GM10847 (cell line): ENCODE data around the gene KHNYN.

Experiments used
- POLR2A ChIP-seq: IDR thresholded peaks from 2 replicates; pipeline ENCODE4 v1.6.1; 2011; ENCODE audit not compliant: insufficient read length; ENCODE audit errors: extremely low read depth

Gene KHNYN

DNA sequence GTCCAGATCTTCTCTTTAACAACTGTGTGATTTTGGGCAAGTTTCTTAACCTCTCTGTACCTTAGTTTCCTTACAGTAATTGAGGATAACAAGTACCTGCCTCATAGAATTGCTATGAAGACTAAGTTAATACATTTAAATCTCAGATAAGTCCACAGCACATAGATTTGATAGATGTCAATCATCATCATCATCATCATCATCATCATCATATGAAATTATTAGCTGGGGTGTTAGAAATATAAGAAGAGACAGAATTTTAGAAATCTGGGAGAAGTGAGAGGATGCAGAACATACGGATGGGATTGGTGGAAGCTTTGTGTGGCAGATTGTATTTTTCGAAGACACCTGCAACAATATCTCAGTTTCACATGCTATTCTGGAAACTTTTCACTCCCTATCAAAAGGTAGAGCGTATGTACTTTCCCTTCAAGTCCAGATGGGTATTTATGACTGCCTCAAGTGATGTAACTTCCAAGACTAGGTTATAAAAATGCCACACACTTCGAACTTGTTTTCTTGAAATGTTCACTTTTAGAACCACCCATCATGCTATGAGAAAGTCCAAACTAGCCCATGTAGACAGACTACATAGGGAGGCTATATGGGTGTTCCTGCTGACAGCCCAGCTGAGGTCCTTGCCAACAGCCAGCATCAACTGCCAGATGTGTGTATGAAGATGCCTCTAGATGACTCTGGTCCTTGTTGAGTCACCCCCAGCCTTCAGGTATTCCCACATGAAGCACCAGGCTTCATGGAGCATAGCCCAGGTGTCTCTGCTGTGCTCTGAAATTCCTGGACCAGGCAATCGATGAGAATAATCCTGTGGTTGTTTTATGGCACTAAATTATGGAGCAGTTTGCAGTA is 33.5 kb downstream of the KHNYN start:
- TF ChIP-seq POLR2A, result no peak

DNA sequence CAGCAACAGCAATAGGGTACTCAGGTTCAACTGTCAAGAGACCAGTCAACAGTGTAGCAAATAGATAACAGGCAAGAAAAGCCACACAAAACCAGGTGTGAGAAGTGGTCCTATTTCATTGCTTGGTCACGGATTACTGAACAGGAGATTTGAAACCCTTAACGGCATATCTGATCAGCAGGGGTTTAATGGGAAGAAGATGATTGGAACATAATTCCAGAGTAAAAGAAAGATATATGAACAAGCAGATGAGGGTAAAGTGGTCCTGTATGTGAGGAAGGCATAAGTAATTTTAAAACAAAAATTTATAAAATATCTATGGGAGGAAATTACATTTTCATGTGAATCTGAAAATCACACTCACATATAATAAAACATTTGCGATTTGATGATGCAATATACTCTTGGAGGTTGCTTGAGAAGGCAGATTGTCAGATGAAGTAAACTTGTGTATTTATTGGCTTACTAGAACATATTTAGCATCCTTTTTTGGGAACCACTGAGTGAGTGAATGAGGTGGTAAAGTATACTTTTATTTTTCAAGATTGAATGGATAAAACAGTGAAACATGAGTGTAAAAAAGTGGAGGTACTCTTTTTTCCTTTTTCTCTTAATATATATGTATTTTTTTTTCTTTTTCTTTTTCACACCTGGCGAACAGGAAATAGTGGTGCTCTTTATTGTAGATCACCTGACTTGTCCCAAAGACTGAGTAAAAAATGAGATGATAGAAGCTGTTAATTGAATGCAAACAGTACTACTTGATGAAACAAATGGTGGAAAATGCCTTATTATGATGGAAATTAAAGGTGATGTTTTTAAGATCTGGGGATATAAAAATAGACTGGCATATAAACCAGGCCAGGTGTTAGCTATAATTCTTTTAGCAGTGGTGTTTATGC is 34.4 kb downstream of the KHNYN start:
- TF ChIP-seq POLR2A, result no peak

DNA sequence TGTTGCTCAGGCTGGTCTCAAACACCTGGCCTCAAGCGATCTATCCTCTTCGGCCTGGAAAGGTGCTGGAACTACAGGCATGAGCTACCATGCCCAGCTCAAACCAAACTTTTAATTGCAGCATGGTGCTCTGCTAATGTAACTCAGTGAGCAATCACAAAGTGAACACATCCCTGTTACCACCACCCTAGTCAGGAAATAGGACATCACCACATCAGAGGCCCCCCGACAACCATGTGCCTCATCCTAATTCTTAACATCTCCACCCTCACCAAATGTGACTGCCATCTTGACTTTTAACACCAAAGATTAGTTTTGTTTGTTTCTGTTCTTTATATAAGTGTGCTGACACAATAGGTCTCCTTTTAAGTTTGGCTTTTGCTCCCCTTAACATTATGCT is 35.6 kb downstream of the KHNYN start:
- TF ChIP-seq POLR2A, result no peak

DNA sequence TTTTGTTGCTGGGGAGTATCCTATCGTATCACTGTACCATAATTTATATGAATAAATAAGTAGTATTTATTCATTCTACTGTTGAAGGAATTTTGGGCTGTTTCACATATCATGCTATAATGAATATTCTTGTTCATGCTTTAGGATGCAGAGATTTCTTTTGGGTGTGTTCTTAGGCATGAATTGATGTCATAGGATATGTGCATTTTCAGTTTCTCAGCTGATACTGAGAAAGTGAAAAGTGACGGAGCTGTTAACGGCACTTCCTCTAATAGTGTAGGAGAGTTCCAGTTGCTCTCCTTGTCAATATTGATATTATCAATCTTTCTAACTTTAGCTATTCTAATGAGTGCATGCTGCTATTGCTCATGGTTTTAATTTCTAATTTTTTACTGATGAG is 36.1 kb downstream of the KHNYN start:
- no peak for TF ChIP-seq POLR2A

DNA sequence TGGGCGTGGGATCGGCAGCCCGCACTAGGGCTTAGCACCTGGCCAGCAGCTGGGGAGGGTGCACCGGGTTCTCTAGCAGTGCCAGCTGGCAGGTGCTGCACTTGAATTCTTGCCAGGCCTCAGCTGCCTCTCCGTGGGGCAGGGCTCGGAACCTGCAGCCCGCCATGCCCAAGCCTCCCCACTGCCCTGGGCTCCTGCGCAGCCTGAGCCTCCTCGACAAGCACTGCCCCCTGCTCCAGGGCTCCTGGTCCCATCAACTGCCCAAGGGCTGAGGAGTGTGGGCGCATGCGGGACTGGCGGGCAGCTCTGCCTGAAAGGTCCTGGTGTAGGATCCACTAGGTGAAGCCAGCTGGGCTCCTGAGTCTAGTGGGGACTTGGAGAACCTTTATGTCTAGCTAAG is 43.5 kb downstream of the KHNYN start:
- no peak for TF ChIP-seq POLR2A

DNA sequence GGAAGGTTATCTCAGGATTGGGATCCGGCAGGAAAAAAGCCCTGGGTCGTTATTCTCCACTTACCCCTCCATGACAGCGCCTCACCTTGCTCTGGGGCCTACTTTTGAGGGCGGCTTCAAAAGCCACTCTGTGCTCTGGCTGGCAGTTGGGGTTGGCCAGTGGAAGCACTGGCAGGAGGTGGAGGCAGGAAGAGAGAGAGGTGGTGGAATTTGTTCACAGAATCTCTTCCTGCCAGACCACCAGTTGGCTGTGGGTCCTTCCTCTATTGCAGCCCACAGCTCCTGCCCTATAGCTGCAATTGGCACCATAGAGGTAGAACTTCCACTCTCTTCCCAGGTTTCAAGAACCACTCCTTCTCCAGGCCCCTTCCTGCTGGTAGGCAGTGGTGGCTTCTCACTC is 45.5 kb downstream of the KHNYN start:
- TF ChIP-seq POLR2A, result no peak

DNA sequence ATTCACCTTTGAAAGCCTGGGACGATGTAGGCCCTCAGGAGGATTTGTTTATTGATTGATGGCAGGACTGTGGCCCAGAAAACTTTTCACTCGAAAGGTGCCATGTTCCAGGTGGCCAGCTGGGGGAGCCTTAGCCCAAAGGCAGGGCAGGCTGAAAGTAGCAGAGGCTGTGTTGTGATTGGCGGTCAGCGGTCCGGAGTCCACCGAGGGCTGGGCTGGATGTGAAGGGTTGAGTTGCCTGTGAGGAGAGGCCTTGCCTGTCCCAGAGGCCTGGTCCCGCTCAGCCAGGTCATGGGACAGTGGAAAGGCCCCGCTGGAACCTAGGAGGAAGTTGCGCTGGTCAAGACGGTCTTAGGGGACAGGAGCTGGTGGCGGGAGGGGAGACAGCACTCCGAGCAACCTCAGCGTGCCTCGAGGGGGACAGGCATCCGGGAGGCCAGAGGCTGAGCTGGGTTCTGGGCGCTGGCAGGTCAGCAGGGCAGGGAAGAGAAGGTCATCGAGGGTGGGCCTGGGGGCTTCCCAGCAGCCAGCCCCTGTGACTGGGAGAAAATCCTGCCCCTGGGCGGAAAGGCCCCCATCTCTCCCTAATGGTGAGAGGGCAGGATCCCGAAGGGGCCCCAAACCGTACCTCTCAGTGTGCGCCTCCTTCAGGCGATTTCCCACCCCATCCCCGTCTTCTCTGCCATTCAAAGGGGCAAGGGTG is 52.0 kb downstream of the KHNYN start:
- TF ChIP-seq POLR2A, result no peak

DNA sequence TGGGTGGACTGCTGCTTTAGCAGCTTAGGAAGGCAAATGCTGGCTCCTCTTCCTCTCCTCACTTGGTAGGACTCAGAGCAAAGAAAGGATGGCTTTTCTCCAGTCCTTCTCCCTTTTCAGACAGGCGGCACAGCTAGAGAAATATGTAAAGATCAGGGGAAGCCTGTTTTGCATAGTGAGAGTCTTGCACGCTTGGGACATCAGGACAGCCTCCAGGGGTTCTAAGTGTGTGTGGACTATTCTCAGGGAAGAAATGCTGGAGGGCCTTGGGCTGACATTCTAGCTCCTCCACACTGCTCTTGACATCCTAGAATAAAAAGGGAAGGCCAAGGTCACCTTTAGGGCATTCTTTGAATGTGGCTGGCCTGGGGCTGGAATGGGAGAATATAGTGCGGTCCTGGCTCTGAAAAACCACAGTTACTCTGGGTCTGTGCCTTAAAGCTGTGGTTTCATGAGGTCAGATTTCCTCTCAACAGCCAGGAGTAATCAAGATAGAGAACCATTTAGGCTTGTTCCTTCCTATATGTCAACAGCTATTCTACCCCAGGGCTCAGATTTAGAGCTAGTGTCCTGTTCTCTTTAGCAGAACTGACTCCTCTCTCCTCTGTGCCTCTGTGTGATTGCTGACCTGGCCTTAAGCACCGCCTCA is 54.0 kb downstream of the KHNYN start:
- TF ChIP-seq POLR2A, result no peak
